Parathyroid adenoma (tissue), 2 donors: ENCODE measurements around the gene GFI1.

Source experiments
- H2AFZ ChIP-seq: fragments of 300-600 bp; sonication (generic); one replicate; pipeline ENCODE4 v1.7.0; 2017; ENCODE audit warnings: antibody characterized with exemption, mild to moderate bottlenecking
- H3K27ac ChIP-seq: fragments of 300-600 bp; sonication (generic); one replicate; pipeline ENCODE4 v1.7.0; 2017
- H3K27me3 ChIP-seq: fragments of 300-600 bp; sonication (generic); one replicate; pipeline ENCODE4 v1.7.0; 2017; ENCODE audit warnings: low read length; ENCODE audit not compliant: control insufficient read depth, insufficient read depth
- H3K36me3 ChIP-seq: fragments of 300-600 bp; sonication (generic); one replicate; pipeline ENCODE4 v1.7.0; 2017; ENCODE audit warnings: low read length; ENCODE audit not compliant: control insufficient read depth, insufficient read depth
- H3K4me1 ChIP-seq: fragments of 300-600 bp; sonication (generic); one replicate; pipeline ENCODE4 v1.7.0; 2017; ENCODE audit warnings: control low read depth
- H3K4me2 ChIP-seq: fragments of 300-600 bp; sonication (generic); one replicate; pipeline ENCODE4 v1.7.0; 2017; ENCODE audit warnings: low read length
- H3K4me3 ChIP-seq: fragments of 300-600 bp; sonication (generic); one replicate; pipeline ENCODE4 v1.7.0; 2017; ENCODE audit warnings: low read depth, low read length
- H3K79me2 ChIP-seq: fragments of 300-600 bp; sonication (generic); one replicate; pipeline ENCODE4 v1.7.0; 2017; ENCODE audit warnings: control low read depth
- H3K9ac ChIP-seq: fragments of 300-600 bp; sonication (generic); one replicate; pipeline ENCODE4 v1.7.0; 2017; ENCODE audit warnings: mild to moderate bottlenecking
- H3K9me3 ChIP-seq: fragments of 300-600 bp; sonication (generic); one replicate; pipeline ENCODE4 v1.7.0; 2017; ENCODE audit warnings: low read length; ENCODE audit not compliant: control insufficient read depth
- TF ChIP-seq, protein P1 (sequence below): fragments of 300-600 bp; sonication (generic); IDR thresholded peaks from one replicate; pipeline ENCODE4 v1.7.0; 2017; ENCODE audit warnings: antibody characterized with exemption, mild to moderate bottlenecking
- donor health status: primary hyperparathyroidism.

GFI1 gene

DNA sequence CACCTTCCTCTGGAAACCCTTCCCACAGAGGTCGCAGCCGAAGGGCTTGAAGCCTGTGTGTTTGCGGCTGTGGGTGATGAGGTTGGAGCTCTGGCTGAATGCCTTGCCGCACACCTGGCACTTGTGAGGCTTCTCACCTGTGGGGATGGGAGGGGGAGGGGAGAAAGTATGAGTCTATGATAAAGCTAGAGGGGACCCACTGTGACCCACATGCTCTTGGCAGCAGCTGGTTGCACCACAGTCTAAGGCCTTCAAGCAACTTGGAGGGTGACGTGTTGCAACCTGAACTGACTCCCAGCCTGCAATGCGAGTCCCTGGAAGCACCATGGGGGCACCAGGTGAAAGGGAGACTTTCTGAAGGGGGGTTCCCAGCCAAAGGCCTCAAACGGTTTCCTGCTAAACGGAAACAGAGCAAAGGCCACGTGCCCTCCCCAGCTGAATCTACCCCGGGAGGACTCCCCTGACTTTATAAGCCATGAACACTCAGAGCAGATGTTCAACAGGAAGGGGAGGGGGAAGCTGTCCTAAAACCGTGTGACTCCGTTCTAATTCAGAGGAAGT, 10.6 kb downstream of the GFI1 start:
- H3K27me3 ChIP-seq, result no peaks in the 10 kb centered on the region

DNA sequence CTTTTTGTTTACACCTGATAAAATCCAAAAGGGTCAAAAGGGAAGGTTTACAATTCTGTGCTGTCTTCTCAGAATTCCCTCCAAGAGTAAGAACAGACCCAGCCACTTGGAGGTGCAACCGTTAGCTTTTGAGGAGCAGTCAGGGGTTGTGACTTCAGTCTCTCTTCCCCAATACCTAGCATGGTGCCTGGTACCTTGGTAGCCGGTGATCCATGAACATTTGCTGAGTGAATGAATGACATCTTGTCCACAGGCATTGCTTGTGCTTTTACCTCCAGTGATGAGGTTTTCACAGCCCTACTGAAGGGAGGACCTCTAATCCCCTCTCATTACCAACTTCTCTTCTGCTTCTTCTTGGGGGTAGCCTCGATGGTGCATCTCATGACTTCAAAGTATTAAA, 11.7 kb downstream of the GFI1 start:
- Histone ChIP-seq H3K4me2 (no peak overlapping the region), H2AFZ (no peak overlapping the region), H3K9ac (no peak overlapping the region), H3K27ac (no peak overlapping the region), H3K79me2 (no peaks in the 10 kb centered on the region), H3K27me3 (no peaks in the 10 kb centered on the region), H3K4me3 (no peak overlapping the region), H3K4me1 (no peaks in the 10 kb centered on the region), H3K9me3 (no peaks in the 10 kb centered on the region), H3K36me3 (no peaks in the 10 kb centered on the region)
- TF ChIP-seq, protein P1, sequence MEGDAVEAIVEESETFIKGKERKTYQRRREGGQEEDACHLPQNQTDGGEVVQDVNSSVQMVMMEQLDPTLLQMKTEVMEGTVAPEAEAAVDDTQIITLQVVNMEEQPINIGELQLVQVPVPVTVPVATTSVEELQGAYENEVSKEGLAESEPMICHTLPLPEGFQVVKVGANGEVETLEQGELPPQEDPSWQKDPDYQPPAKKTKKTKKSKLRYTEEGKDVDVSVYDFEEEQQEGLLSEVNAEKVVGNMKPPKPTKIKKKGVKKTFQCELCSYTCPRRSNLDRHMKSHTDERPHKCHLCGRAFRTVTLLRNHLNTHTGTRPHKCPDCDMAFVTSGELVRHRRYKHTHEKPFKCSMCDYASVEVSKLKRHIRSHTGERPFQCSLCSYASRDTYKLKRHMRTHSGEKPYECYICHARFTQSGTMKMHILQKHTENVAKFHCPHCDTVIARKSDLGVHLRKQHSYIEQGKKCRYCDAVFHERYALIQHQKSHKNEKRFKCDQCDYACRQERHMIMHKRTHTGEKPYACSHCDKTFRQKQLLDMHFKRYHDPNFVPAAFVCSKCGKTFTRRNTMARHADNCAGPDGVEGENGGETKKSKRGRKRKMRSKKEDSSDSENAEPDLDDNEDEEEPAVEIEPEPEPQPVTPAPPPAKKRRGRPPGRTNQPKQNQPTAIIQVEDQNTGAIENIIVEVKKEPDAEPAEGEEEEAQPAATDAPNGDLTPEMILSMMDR, result no peak

More for the DNA sequence above, 10.6 kb downstream of the GFI1 start:
- Histone ChIP-seq H3K4me3 (no peak overlapping the region), H3K27ac (no peak overlapping the region), H2AFZ (no peak overlapping the region), H3K9me3 (no peaks in the 10 kb centered on the region), H3K4me1 (no peaks in the 10 kb centered on the region), H3K79me2 (no peaks in the 10 kb centered on the region), H3K4me2 (no peak overlapping the region), H3K36me3 (no peaks in the 10 kb centered on the region), H3K9ac (no peak overlapping the region)
- TF ChIP-seq, protein P1, result no peak

DNA sequence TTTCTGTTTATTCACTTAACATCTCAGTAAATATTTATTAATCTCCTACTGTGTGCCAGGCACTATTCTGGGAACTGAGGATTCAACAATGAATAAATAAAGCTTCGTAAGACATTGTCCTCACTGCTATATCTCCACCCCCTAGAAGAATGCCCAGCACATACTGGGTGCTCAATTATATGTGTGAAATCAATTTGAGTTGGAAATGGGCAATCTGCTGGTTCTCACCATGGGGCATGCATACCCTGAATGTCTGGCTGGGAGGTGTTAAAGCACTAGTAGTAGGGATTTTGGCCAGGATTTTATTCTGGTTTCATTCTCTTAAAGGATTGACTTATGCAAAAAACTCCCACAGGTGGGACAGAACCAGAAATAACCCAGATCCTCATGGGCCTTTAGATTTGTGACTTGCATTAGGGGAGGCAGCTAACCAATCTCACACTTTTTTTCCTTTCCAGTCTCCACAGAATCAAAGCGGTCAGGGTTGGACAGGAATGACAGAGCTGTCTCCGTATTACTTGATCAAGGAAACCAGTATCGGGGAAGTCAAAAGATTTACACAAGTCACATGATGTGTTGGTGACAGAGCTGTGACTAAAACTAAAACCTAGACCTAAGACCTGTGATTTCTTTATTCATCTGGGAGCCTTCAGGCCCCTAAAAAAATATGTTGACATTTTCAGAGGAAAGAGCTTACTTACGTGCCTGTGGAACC, 12.8 kb downstream of the GFI1 start:
- no peaks in the 10 kb centered on the region for H3K27me3 ChIP-seq
- TF ChIP-seq, protein P1, result no peak
- no peak overlapping the region for H2AFZ ChIP-seq
- no peak overlapping the region for H3K4me2 ChIP-seq
- no peaks in the 10 kb centered on the region for H3K9me3 ChIP-seq
- no peaks in the 10 kb centered on the region for H3K79me2 ChIP-seq
- no peak overlapping the region for H3K4me3 ChIP-seq
- H3K27ac ChIP-seq, result no peak overlapping the region
- H3K9ac ChIP-seq, result no peak overlapping the region
- H3K36me3 ChIP-seq, result no peaks in the 10 kb centered on the region
- H3K4me1 ChIP-seq, result no peaks in the 10 kb centered on the region

DNA sequence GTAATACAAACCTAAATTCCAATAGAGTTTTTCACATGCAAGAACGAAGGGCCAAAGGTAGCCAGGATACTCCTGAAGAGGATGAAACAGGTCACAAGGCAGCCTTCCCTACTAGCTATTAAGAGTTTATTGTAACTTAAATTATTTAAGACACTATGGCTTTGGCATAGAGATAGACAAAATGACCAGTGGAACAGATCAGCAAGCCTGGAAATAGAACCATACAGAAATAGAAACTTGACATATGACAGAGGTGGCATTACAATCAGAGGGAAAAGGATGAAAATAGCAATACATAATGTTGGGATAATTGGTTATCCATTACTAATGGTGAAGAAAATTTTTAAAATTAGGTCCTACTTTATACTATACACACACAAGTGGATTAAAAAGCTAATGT, 16.5 kb downstream of the GFI1 start:
- Histone ChIP-seq H3K4me1 (no peaks in the 10 kb centered on the region), H3K4me3 (no peak overlapping the region), H2AFZ (no peak overlapping the region), H3K27ac (no peak overlapping the region), H3K9me3 (no peaks in the 10 kb centered on the region), H3K9ac (no peak overlapping the region), H3K27me3 (no peaks in the 10 kb centered on the region), H3K79me2 (no peaks in the 10 kb centered on the region), H3K36me3 (no peaks in the 10 kb centered on the region), H3K4me2 (no peak overlapping the region)
- TF ChIP-seq, protein P1, result no peak
